Kidney (tissue), 14 donors: ENCODE results near the gene KIF4A. TPM values are rescaled to one million over a fixed set of nuclear protein-coding genes. Genes with fewer than 3 reads are reported as not detected.

Experiments used
- DNase-seq, 5 donors: peaks; one replicate each; pipeline ENCODE4 v3.0.0-alpha.2; 2013 to 2020
- FAIRE-seq: peaks from 2 replicates; lab custom pipeline; 2012; peaks lifted over from hg19 to GRCh38; lab: Jason Lieb, UNC
- H3K27ac ChIP-seq, 2 donors: one replicate each; pipeline ENCODE4 v1.7.0; 2013; ENCODE audit warnings: low read depth in 2 of 2, low read length in 2 of 2, inconsistent platforms in 1 of 2
- H3K27me3 ChIP-seq: one replicate; pipeline ENCODE4 v1.7.1; 2013; ENCODE audit warnings: low read length, inconsistent platforms; ENCODE audit not compliant: control insufficient read depth, insufficient read depth
- H3K36me3 ChIP-seq, 3 donors: one replicate each; pipeline versions ENCODE4 v1.7.0 to v1.7.1; 2013; ENCODE audit warnings: low read length in 3 of 3, control low read depth in 1 of 3, inconsistent platforms in 1 of 3; ENCODE audit not compliant: insufficient read depth in 3 of 3, control insufficient read depth in 2 of 3
- H3K4me1 ChIP-seq, 3 donors: one replicate each; pipeline versions ENCODE4 v1.7.0 to v1.7.1; 2013; ENCODE audit warnings: low read length in 3 of 3, inconsistent platforms in 1 of 3, low read depth in 1 of 3; ENCODE audit not compliant: control insufficient read depth in 2 of 3, insufficient read depth in 2 of 3
- H3K4me3 ChIP-seq, 3 donors: one replicate each; pipeline versions ENCODE4 v1.7.0 to v1.8.1; 2013; ENCODE audit warnings: low read length in 3 of 3, control low read depth in 1 of 3, inconsistent platforms in 1 of 3
- H3K9ac ChIP-seq, 3 donors: one replicate each; pipeline versions ENCODE4 v1.7.0 to v1.7.1; 2013; ENCODE audit warnings: low read length in 3 of 3, control low read depth in 1 of 3, inconsistent platforms in 1 of 3
- H3K9me3 ChIP-seq, 3 donors: one replicate each; pipeline versions ENCODE4 v1.7.0 to v1.7.1; 2013; ENCODE audit warnings: low read length in 3 of 3, control low read depth in 1 of 3, inconsistent platforms in 1 of 3; ENCODE audit not compliant: control insufficient read depth in 2 of 3, insufficient read depth in 1 of 3
- CTCF ChIP-seq: IDR thresholded peaks from 3 replicates; pipeline ENCODE4 v1.5.1; 2012; ENCODE audit warnings: mild to moderate bottlenecking, moderate library complexity, borderline replicate concordance; ENCODE audit not compliant: insufficient read depth; ENCODE audit errors: extremely low read depth
- intact Hi-C: fragments of 100-400 bp; cut with DNase I; formaldehyde crosslinking; loops from one replicate; pipeline ENCODE4 v1.11.1; 2022
- polyA plus RNA-seq: library from polyadenylated mRNA; stranded (reverse); fragments of 350-450 nt; fragmentation: Illumina TruSeq; extraction: RNeasy Lipid Tissue Mini Kit (QIAGEN cat#74804); gene quantifications from one replicate; pipeline ENCODE4 v1.2.3, GENCODE V29; 2014; ENCODE audit warnings: low read depth, low replicate concordance; ENCODE audit not compliant: insufficient read depth
- total RNA-seq: library from RNA; stranded (reverse); fragmentation: NEBNext Ultra II Directional; extraction: Animal tissue kit (Norgen Biotek cat#: 25700); gene quantifications from one replicate; pipeline ENCODE4 v1.2.1, GENCODE V29; 2021
- donor health status: control.
- donor health status: control.
- donor health status: control.
- donor health status: control.
- donor health status: control.
- donor health status: DM: yes; HTN: yes; CAD: no.
- donor health status: Normal renal cell carcinoma (clear cell type).

The KIF4A gene
- total and polyA plus RNA-seq, 2 donors from 2014 or later = 0.13 to 0.35 TPM

- intact Hi-C loops = no loop called here
- Histone ChIP-seq H3K4me3 (no peak overlapping the region), H3K27ac (no peak overlapping the region), H3K9me3 (no peaks in the 10 kb centered on the region), H3K36me3 (no peaks in the 10 kb centered on the region), H3K27me3 (no peaks in the 10 kb centered on the region), H3K4me1 (no peaks in the 10 kb centered on the region), H3K9ac (no peak overlapping the region)
- no peak for TF ChIP-seq CTCF
- FAIRE-seq (no peak), DNase-seq (no peak)
Measured at GRCh38 chrX:70332600-70332999, 42.7 kb downstream of the KIF4A start.

- Histone ChIP-seq H3K9me3 (no peaks in the 10 kb centered on the region), H3K27me3 (no peaks in the 10 kb centered on the region), H3K9ac (no peak overlapping the region), H3K4me3 (no peak overlapping the region), H3K36me3 (no peaks in the 10 kb centered on the region), H3K4me1 (no peaks in the 10 kb centered on the region), H3K27ac (no peak overlapping the region)
- intact Hi-C loops = no loop called here
- TF ChIP-seq CTCF = no peak
- no peak for DNase-seq
- FAIRE-seq = no peak
Measured at GRCh38 chrX:70336767-70337166, 46.9 kb downstream of the KIF4A start.

- no peaks in the 10 kb centered on the region for H3K9me3 ChIP-seq
- DNase-seq = no peak
- intact Hi-C loops = no loop called here
- H3K27me3 ChIP-seq = no peaks in the 10 kb centered on the region
- no peak for TF ChIP-seq CTCF
- H3K36me3 ChIP-seq = no peaks in the 10 kb centered on the region
- no peak for FAIRE-seq
- H3K4me1 ChIP-seq = no peaks in the 10 kb centered on the region
- H3K27ac ChIP-seq = no peak overlapping the region
- no peak overlapping the region for H3K9ac ChIP-seq
- no peak overlapping the region for H3K4me3 ChIP-seq
Measured at GRCh38 chrX:70338290-70338689, 48.4 kb downstream of the KIF4A start.

- H3K4me1 ChIP-seq = no peaks in the 10 kb centered on the region
- H3K4me3 ChIP-seq = no peak overlapping the region
- no peaks in the 10 kb centered on the region for H3K9me3 ChIP-seq
- no peak overlapping the region for H3K27ac ChIP-seq
- DNase-seq (no peak), FAIRE-seq (no peak)
- no peak for TF ChIP-seq CTCF
- H3K36me3 ChIP-seq = no peaks in the 10 kb centered on the region
- no peak overlapping the region for H3K9ac ChIP-seq
- no peaks in the 10 kb centered on the region for H3K27me3 ChIP-seq
- intact Hi-C loops = no loop called here
Measured at GRCh38 chrX:70343435-70343834, 53.5 kb downstream of the KIF4A start.
